HCT116 (cell line): ENCODE data around the gene LRRC15. TPM values are rescaled to one million over a fixed set of nuclear protein-coding genes. Genes with fewer than 3 reads are reported as not detected.

Experiments
- ATAC-seq: fragments of 200-7000 bp; cut with Tn5 transposase; 2 replicates; pipeline ENCODE4 v1.9.1; 2020; ENCODE audit warnings: mild to moderate bottlenecking, moderate library complexity
- BruUV-seq: library from RNA; stranded (reverse); fragments of 400-500 nt; replicated peaks from 2 replicates; lab custom pipeline; 2021; lab: Mats Ljungman, UMichigan
- CTCF ChIA-PET: fragments of 300-600 bp; sonication (Branson Sonifier 250); formaldehyde crosslinking; loops from one replicate; lab custom pipeline; 2021; ENCODE audit warnings: antibody characterized with exemption; lab: Charles Lee
- POLR2A ChIA-PET: fragments of 300-600, 350-600 bp; sonication (Branson Sonifier 250); formaldehyde crosslinking; loops from one replicate; lab custom pipeline; 2021; ENCODE audit warnings: antibody characterized with exemption; lab: Charles Lee
- RAD21 ChIA-PET, 2 experiments: fragments of 300-600 bp; sonication (Branson Sonifier 250); formaldehyde crosslinking; loops; one replicate each; lab custom pipeline; 2023; ENCODE audit warnings: low total read pairs in 2 of 2; ENCODE audit not compliant: uncharacterized antibody in 2 of 2, unreplicated experiment in 2 of 2, low non-redundant PET in 1 of 2; lab: Charles Lee
- DNase-seq: peaks from one replicate; pipeline ENCODE4 v3.0.0-alpha.2; 2010; ENCODE audit warnings: low read depth, low spot score
- H2AFZ ChIP-seq: fragments of 200-600 bp; shearing (Covaris generic), sonication (generic); 2 replicates; pipeline ENCODE4 v1.6.1; 2017; ENCODE audit warnings: low read depth, mixed run types, mixed read lengths, antibody characterized with exemption, low read length; ENCODE audit not compliant: poor library complexity, severe bottlenecking
- H3K27ac ChIP-seq: 2 replicates; pipeline ENCODE4 v1.5.1; 2012; ENCODE audit warnings: low read depth, low read length
- H3K27me3 ChIP-seq: fragments of 200-600 bp; sonication (generic); 2 replicates; pipeline ENCODE4 v1.6.1; 2016; ENCODE audit warnings: mixed run types, low read length, mixed read lengths; ENCODE audit not compliant: insufficient read depth
- H3K36me3 ChIP-seq, 2 experiments: fragments of 200-500 bp in 1 of 2; fragments of 200-600 bp in 1 of 2; sonication (Bioruptor generic) in 1 of 2; sonication (generic) in 1 of 2; 2 replicates each; pipeline versions ENCODE4 v1.5.1 to v1.6.1; 2014 to 2016; ENCODE audit warnings: low read length in 2 of 2, inconsistent platforms in 1 of 2, mixed read lengths in 1 of 2, mixed run types in 1 of 2; ENCODE audit not compliant: insufficient read depth in 2 of 2, control insufficient read depth in 1 of 2
- H3K4me1 ChIP-seq, 2 experiments: fragments of 200-600 bp in 1 of 2; sonication (generic) in 1 of 2; 2 replicates each; pipeline versions ENCODE4 v1.5.1 to v1.6.1; 2012 to 2017; ENCODE audit warnings: low read length in 2 of 2, inconsistent platforms in 1 of 2, mild to moderate bottlenecking in 1 of 2, mixed read lengths in 1 of 2, mixed run types in 1 of 2, moderate library complexity in 1 of 2; ENCODE audit not compliant: insufficient read depth in 2 of 2, control insufficient read depth in 1 of 2
- H3K4me2 ChIP-seq: fragments of 200-600 bp; sonication (generic); 2 replicates; pipeline ENCODE4 v1.6.1; 2017; ENCODE audit warnings: mixed run types, low read length, mixed read lengths
- H3K4me3 ChIP-seq, 2 experiments: fragments of 200-600 bp in 1 of 2; sonication (generic) in 1 of 2; replicated peaks in 1 of 2; 2 replicates each; pipeline ENCODE4 v1.5.1; 2011 to 2016; ENCODE audit warnings: low read length in 2 of 2, control low read depth in 1 of 2, low read depth in 1 of 2, mild to moderate bottlenecking in 1 of 2, mixed read lengths in 1 of 2, mixed run types in 1 of 2
- H3K79me2 ChIP-seq: fragments of 200-600 bp; sonication (generic); 2 replicates; pipeline ENCODE4 v1.6.1; 2017; ENCODE audit warnings: mild to moderate bottlenecking, mixed run types, low read length, moderate library complexity, mixed read lengths; ENCODE audit not compliant: insufficient read depth
- H3K9ac ChIP-seq: fragments of 200-600 bp; sonication (generic); 2 replicates; pipeline ENCODE4 v1.6.1; 2016; ENCODE audit warnings: low read length, mixed read lengths
- H3K9me2 ChIP-seq: fragments of 200-600 bp; sonication (generic), shearing (Covaris generic); 2 replicates; pipeline ENCODE4 v1.6.1; 2017; ENCODE audit warnings: mixed run types, mild to moderate bottlenecking, moderate library complexity; ENCODE audit not compliant: insufficient read depth
- H3K9me3 ChIP-seq, 2 experiments: fragments of 200-500 bp in 1 of 2; fragments of 200-600 bp in 1 of 2; sonication (Bioruptor generic) in 1 of 2; sonication (generic) in 1 of 2; 2 replicates each; pipeline ENCODE4 v1.6.1; 2014 to 2017; ENCODE audit warnings: low read length in 2 of 2, mixed read lengths in 2 of 2, inconsistent platforms in 1 of 2, low read depth in 1 of 2, mild to moderate bottlenecking in 1 of 2, mixed run types in 1 of 2, moderate library complexity in 1 of 2; ENCODE audit not compliant: control insufficient read depth in 1 of 2, insufficient read depth in 1 of 2
- H4K20me1 ChIP-seq: fragments of 200-600 bp; sonication (generic), shearing (Covaris generic); 2 replicates; pipeline ENCODE4 v1.6.1; 2017; ENCODE audit warnings: mixed run types, mild to moderate bottlenecking, moderate library complexity; ENCODE audit not compliant: insufficient read depth
- EGR1 ChIP-seq: IDR thresholded peaks from 2 replicates; pipeline ENCODE4 v1.6.1; 2012; ENCODE audit warnings: low read depth
- ELF1 ChIP-seq: IDR thresholded peaks from 2 replicates; pipeline ENCODE4 v1.6.1; 2012; ENCODE audit warnings: low read depth, borderline replicate concordance
- FOSL1 ChIP-seq: IDR thresholded peaks from 2 replicates; pipeline ENCODE4 v1.6.1; 2012; ENCODE audit warnings: low read depth
- POLR2AphosphoS5 ChIP-seq: IDR thresholded peaks from 2 replicates; pipeline ENCODE4 v1.6.1; 2011; ENCODE audit warnings: mild to moderate bottlenecking, low read depth, low read length, moderate library complexity
- RAD21 ChIP-seq: IDR thresholded peaks from 2 replicates; pipeline ENCODE4 v1.6.1; 2012; ENCODE audit warnings: low read depth, mild to moderate bottlenecking
- SRF ChIP-seq: IDR thresholded peaks from 2 replicates; pipeline ENCODE4 v1.6.1; 2012; ENCODE audit warnings: low read depth
- ZNF274 ChIP-seq: fragments of 200-500 bp; sonication (Bioruptor generic); IDR thresholded peaks from 2 replicates; pipeline ENCODE4 v1.6.1; 2014; ENCODE audit warnings: mild to moderate bottlenecking, low read depth, low read length, inconsistent platforms
- intact Hi-C: fragments of 100-400 bp; cut with micrococcal nuclease; formaldehyde crosslinking; loops from 2 replicates; pipeline ENCODE4 v1.10.0; 2022
- total RNA-seq: library from RNA; stranded (reverse); gene quantifications from one replicate; pipeline ENCODE4 v1.2.1, GENCODE V29; 2021; ENCODE audit not compliant: unreplicated experiment
- TF ChIP-seq, protein P1 (sequence below): IDR thresholded peaks from 2 replicates; pipeline ENCODE4 v1.6.1; 2012; ENCODE audit warnings: low read depth
- TF ChIP-seq, protein P2 (sequence below), 3 experiments: fragments of 200-600 bp in 1 of 3; sonication (generic) in 1 of 3; IDR thresholded peaks in 2 of 3; conservative IDR thresholded peaks in 1 of 3; 2 replicates each; pipeline ENCODE4 v1.5.1; 2012 to 2017; ENCODE audit warnings: low read depth in 2 of 3, low read length in 2 of 3, antibody characterized with exemption in 1 of 3, borderline replicate concordance in 1 of 3, control low read depth in 1 of 3, mild to moderate bottlenecking in 1 of 3, mixed read lengths in 1 of 3, mixed run types in 1 of 3, moderate library complexity in 1 of 3; ENCODE audit not compliant: insufficient read depth in 1 of 3

The LRRC15 gene
- total RNA-seq, 1 experiment from 2014 or later, result not detected

- TF ChIP-seq, protein P1, sequence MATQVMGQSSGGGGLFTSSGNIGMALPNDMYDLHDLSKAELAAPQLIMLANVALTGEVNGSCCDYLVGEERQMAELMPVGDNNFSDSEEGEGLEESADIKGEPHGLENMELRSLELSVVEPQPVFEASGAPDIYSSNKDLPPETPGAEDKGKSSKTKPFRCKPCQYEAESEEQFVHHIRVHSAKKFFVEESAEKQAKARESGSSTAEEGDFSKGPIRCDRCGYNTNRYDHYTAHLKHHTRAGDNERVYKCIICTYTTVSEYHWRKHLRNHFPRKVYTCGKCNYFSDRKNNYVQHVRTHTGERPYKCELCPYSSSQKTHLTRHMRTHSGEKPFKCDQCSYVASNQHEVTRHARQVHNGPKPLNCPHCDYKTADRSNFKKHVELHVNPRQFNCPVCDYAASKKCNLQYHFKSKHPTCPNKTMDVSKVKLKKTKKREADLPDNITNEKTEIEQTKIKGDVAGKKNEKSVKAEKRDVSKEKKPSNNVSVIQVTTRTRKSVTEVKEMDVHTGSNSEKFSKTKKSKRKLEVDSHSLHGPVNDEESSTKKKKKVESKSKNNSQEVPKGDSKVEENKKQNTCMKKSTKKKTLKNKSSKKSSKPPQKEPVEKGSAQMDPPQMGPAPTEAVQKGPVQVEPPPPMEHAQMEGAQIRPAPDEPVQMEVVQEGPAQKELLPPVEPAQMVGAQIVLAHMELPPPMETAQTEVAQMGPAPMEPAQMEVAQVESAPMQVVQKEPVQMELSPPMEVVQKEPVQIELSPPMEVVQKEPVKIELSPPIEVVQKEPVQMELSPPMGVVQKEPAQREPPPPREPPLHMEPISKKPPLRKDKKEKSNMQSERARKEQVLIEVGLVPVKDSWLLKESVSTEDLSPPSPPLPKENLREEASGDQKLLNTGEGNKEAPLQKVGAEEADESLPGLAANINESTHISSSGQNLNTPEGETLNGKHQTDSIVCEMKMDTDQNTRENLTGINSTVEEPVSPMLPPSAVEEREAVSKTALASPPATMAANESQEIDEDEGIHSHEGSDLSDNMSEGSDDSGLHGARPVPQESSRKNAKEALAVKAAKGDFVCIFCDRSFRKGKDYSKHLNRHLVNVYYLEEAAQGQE, result no peak
Observed at GRCh38 chr3:194377708-194378107, 8.2 kb upstream of the LRRC15 start (continued).

- H3K4me2 ChIP-seq, result no peak overlapping the region
- H3K27me3 ChIP-seq, result no peaks in the 10 kb centered on the region
- H3K4me1 ChIP-seq, result peaks cover 0 to under 1% of the 10 kb centered on the region in 2 experiments; a peak in 1 of 4 replicates
- H3K9me3 ChIP-seq, result no peaks in the 10 kb centered on the region
- H2AFZ ChIP-seq, result no peak overlapping the region
- no peak for DNase-seq
- H3K79me2 ChIP-seq, result no peaks in the 10 kb centered on the region
- TF ChIP-seq FOSL1 (no peak), ELF1 (no peak), RAD21 (no peak), ZNF274 (no peak), SRF (no peak), EGR1 (no peak), POLR2AphosphoS5 (no peak)
- TF ChIP-seq, protein P1, result no peak
- TF ChIP-seq, protein P2, sequence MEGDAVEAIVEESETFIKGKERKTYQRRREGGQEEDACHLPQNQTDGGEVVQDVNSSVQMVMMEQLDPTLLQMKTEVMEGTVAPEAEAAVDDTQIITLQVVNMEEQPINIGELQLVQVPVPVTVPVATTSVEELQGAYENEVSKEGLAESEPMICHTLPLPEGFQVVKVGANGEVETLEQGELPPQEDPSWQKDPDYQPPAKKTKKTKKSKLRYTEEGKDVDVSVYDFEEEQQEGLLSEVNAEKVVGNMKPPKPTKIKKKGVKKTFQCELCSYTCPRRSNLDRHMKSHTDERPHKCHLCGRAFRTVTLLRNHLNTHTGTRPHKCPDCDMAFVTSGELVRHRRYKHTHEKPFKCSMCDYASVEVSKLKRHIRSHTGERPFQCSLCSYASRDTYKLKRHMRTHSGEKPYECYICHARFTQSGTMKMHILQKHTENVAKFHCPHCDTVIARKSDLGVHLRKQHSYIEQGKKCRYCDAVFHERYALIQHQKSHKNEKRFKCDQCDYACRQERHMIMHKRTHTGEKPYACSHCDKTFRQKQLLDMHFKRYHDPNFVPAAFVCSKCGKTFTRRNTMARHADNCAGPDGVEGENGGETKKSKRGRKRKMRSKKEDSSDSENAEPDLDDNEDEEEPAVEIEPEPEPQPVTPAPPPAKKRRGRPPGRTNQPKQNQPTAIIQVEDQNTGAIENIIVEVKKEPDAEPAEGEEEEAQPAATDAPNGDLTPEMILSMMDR (IDR thresholded peaks at IDR 0.05 in 2 of 3, conservative IDR thresholded peaks at IDR 0.05 in 1 of 3; ENCODE audit: borderline replicate concordance in 1 of 3, insufficient read depth in 1 of 3, low read depth in 2 of 3, low read length in 2 of 3), result no peak
- ATAC-seq, result no peak
- H3K27ac ChIP-seq, result no peak overlapping the region
- no peaks in the 10 kb centered on the region for H4K20me1 ChIP-seq
- no peaks in the 10 kb centered on the region for H3K36me3 ChIP-seq
- no peaks in the 10 kb centered on the region for H3K9me2 ChIP-seq
- H3K4me3 ChIP-seq, result no peak overlapping the region
- ChIA-PET CTCF (no interaction called here), POLR2A (no interaction called here), RAD21 (no interaction called here)
- no peak overlapping the region for H3K9ac ChIP-seq
- BruUV-seq, result no TSS peak
- intact Hi-C loops, result no loop called here
Observed at GRCh38 chr3:194376241-194376560, 6.7 kb upstream of the LRRC15 start.
